KOPT-K1 (cell line): ENCODE measurements around the gene GPALPP1.
A peak's percentile ranks its signal among the peaks of the same experiment; 100 is the strongest.
"Not testable (repeated sequence)": the region's sequence is repeated elsewhere in the genome, so short reads cannot be mapped to it uniquely, and the experiment has no call there.

Experiments
- H3K27ac ChIP-seq: fragments of 200-600 bp; sonication (generic); 2 replicates; pipeline ENCODE4 v1.5.1; 2016; ENCODE audit warnings: antibody characterized with exemption, mild to moderate bottlenecking, low read depth, low read length; ENCODE audit not compliant: poor library complexity, severe bottlenecking
- H3K36me3 ChIP-seq: fragments of 200-600 bp; sonication (generic); 2 replicates; pipeline ENCODE4 v1.5.1; 2017; ENCODE audit warnings: antibody characterized with exemption, mild to moderate bottlenecking, low read length, moderate library complexity; ENCODE audit not compliant: insufficient read depth
- H3K9me3 ChIP-seq: fragments of 200-600 bp; sonication (generic); 2 replicates; pipeline ENCODE4 v1.5.1; 2017; ENCODE audit warnings: antibody characterized with exemption, low read length, mild to moderate bottlenecking; ENCODE audit not compliant: insufficient read depth, poor library complexity, severe bottlenecking

GPALPP1 gene

DNA sequence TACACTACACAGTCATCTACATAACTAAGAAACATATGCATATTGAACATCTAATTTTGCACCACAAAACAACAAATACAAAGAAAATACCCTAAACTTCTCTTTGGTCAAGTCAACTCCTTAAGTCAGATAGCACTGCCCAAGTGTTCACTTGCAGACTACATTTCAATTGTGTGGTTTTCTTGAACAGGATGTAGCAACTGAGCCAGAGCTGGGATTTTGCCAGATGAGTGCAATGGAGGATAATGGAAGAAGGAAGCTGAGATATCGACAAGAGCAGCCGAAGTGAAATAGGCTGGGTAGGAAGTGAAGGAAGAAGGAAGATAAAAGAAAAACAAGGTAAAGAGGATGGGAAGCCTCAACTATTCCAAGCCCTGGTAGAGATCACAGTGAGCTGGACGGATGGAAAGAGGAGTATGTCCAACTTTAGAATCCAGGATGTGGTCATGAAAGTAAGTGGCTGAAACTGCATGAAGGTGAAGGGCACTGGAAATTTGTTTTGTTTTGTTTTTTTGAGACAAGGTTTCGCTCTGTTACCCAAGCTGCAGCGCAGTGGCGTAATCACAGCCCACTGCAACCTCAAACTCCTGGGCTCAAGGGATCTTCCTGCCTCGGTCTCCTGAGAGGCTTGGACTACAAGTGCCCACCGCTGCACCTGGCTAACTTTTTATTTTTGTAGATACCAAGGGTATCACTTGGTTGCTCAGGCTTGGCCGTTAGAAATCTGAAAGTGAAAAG is 15.1 kb upstream of the GPALPP1 start:
- no peak overlapping the region for H3K27ac ChIP-seq
- H3K9me3 ChIP-seq, result no peaks in the 10 kb centered on the region
- H3K36me3 ChIP-seq, result peaks cover 80% of the 10 kb centered on the region

DNA sequence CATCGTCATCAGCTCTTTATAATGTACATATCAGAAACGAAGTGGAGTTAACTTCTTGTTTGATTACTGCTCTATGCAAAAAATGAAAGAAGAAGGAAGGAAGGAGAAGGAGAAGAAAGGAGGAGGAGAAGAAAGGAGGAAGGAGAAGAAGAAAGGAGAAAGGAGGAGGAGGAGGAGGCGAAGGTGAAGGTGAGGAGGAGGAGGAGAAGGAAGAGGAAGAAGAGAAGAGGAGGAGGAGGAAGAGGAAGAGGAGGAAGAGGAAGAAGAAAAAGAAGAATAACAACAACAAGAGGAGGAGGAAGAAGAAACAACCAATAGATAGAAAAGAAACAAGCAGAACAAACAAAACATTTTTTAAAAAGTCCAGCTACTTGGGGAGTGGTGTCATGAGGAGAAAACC is 13.1 kb upstream of the GPALPP1 start:
- H3K36me3 ChIP-seq, result peaks cover 93% of the 10 kb centered on the region
- no peak overlapping the region for H3K27ac ChIP-seq
- no peaks in the 10 kb centered on the region for H3K9me3 ChIP-seq

DNA sequence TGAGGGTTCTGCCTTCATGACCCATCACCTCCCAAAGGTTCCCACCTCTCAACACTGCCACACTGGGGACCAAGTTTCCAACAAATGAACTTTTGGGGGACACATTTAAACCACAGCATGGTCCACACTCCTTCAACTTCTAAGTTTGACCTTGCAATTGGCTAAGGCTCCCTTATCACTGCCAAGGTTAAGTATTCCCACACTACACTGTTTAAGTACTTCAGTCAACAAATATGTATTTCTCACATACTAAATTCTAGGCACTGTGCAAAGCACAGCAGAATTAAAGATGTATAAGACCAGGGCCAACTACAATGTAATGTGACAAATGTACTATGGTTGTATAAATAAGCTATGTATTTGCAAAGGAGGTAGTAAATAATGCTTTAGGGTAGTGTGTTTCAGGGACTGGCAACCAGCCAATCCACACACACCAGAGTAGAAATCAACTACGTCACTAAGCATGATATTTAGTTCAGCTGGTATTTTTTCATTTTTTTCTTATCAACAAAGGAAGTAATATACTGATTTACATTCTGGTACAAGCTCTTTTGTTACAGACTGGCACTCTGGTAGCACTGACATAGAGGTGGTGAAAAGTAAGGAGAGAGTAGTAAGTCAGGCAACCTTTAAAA is 12.3 kb upstream of the GPALPP1 start:
- Histone ChIP-seq H3K36me3 (peaks cover 87% of the 10 kb centered on the region), H3K27ac (no peak overlapping the region), H3K9me3 (no peaks in the 10 kb centered on the region)

DNA sequence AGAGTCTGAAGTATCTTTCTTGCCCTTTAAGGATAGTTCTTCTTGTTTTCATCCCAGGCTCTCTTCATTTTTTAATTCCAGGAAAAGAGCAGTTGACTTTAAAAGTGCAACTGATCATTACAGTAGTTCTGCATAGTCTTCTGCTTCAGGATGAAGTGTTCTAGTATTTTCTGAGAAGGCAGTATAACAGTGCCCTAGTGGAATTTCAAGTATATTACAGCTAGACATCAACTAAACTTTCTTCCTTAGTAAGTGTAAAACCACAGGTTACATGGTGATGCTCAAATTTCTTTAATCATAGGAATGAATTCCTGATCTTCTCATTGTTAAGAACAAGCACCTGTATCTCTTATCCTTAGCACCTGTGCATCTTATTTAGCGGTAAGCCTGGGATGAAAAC is 11.0 kb upstream of the GPALPP1 start:
- Histone ChIP-seq H3K9me3 (no peaks in the 10 kb centered on the region), H3K27ac (no peak overlapping the region), H3K36me3 (peaks cover 88% of the 10 kb centered on the region)

DNA sequence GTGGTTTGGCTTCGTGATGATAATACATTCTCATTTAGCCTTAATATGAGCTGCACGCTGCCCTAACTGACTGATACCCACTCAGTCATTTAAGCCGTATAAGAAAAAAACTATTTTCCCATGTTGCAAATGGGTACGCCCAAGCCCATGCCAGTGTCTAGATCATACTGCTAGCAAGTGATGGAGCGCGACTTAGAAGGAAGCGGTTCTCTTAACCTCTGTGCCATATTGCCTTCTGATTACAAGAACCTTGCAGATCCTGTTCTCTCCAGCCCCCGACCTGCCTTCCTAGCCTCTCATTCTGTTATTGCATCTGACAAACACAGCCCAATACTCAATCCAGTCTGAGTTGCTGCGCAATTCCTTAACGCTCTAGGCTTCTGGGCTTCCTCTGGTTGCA is 603 bp downstream of the GPALPP1 start:
- Histone ChIP-seq H3K27ac (peak overlapping the region; percentile 70), H3K9me3 (no peaks in the 10 kb centered on the region), H3K36me3 (peaks cover 22% of the 10 kb centered on the region)

DNA sequence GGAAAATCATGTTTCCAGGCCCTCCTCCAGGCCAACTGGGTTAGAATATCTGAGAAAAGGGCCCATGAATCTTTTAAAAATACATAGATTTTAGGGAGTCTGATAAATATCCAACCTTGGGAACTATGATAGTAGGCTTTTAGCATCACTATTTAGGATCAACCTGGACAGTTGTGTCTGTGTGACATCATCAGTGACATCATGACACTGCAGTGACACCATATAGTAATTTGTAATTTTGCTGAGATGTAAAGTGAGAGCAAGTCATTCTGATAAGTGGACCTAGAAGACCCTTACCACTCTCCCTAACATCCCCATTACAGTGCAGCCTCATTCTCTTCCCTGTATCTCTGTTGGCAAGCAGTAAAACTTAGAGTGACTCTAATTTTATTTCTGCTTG is 14.1 kb downstream of the GPALPP1 start:
- no peaks in the 10 kb centered on the region for H3K9me3 ChIP-seq
- H3K27ac ChIP-seq, result no peak overlapping the region
- peaks cover 88% of the 10 kb centered on the region for H3K36me3 ChIP-seq

DNA sequence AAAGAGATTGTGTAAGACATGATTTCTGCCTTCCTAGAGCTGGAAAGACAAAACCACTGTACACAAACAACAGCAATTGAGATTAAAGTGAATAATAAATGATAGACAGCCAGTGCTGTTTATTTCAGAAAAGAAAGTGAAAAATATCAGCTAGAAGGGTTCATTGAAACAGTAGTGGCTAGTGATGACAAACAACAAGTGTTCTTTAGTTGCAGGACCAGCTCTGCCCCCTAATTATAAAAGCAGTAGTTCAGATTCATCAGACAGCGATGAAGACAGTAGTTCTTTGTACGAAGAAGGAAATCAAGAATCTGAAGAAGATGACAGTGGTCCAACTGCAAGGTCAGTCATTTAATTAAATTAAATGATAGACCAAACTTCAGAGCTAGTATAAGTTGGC is 14.8 kb downstream of the GPALPP1 start:
- no peak overlapping the region for H3K27ac ChIP-seq
- H3K9me3 ChIP-seq, result no peaks in the 10 kb centered on the region
- H3K36me3 ChIP-seq, result peaks cover 95% of the 10 kb centered on the region

DNA sequence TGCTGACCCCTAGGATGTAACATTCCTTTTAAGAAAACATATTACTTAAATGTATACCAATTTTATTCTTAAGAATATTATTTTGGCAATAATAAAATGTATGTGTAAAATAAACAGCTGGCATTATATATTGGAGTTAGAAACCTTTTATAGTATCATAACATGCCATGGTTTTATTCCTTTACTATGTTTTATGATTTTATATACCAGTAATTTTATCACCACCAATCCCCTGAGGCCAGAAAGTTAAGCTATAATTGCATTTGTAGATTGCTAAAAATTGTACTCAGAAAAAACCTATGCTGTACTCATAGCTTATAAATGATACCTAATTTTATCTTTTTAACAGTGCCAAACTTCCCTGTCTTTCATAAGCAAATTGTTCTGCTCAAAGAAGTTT is 17.9 kb downstream of the GPALPP1 start:
- no peaks in the 10 kb centered on the region for H3K9me3 ChIP-seq
- H3K36me3 ChIP-seq, result peaks cover 95% of the 10 kb centered on the region
- H3K27ac ChIP-seq, result no peak overlapping the region

DNA sequence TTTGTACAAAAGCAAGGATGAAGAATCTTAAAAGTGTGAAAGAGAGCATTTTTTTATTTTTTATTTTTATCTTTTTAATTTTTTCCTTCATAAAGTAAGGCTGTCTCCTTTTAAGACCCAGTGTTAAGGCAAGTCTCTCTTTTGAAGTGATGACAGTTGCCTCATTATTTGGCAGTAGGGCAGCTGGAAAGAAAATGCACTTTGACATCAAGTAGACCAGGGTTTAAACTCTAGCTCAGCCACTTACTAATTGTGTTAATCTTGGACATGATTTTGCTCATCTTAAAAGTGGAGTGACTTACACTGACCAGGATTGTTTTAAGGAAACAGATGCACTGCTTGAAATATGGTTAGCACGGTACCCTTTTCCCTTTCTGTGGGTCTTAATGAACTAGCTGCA is 18.5 kb downstream of the GPALPP1 start:
- Histone ChIP-seq H3K9me3 (no peaks in the 10 kb centered on the region), H3K27ac (no peak overlapping the region), H3K36me3 (peaks cover 95% of the 10 kb centered on the region)

DNA sequence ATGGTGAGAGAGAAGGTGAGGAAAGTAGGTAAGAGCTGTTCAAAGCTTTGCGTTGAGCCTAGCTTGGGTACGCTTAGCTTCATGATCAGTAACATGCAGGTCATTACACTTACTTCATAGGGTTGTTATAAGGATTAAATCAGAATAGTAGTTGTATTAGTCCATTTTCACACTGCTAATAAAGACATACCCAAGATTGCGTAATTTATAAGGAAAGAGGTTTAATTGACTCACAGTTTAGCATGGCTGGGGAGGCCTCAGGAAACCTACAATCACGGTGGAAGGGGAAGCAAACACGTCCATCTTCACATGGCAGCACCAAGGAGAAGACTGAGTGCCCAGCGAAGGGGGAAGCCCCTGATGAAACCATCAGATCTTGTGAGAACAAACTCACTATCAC is 21.9 kb downstream of the GPALPP1 start:
- Histone ChIP-seq H3K27ac (no peak overlapping the region), H3K36me3 (peaks cover 100% of the 10 kb centered on the region), H3K9me3 (no peaks in the 10 kb centered on the region)

DNA sequence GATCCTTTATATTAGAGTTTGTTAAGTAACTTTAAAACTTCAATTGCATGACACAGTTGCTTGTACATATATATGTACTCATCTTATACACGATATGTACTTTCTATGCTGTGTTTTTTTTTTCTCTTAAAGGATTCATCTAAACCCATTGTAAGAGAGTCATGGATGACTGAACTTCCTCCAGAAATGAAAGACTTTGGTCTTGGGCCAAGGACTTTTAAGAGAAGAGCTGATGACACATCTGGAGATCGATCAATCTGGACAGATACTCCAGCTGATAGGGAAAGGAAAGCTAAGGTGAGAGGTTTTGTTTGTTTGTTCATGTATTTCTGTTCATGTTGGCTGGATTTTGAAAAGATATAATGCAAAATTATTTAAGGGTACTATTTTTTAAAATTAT is 26.0 kb downstream of the GPALPP1 start:
- Histone ChIP-seq H3K9me3 (no peaks in the 10 kb centered on the region), H3K27ac (no peak overlapping the region), H3K36me3 (peaks cover 95% of the 10 kb centered on the region)

DNA sequence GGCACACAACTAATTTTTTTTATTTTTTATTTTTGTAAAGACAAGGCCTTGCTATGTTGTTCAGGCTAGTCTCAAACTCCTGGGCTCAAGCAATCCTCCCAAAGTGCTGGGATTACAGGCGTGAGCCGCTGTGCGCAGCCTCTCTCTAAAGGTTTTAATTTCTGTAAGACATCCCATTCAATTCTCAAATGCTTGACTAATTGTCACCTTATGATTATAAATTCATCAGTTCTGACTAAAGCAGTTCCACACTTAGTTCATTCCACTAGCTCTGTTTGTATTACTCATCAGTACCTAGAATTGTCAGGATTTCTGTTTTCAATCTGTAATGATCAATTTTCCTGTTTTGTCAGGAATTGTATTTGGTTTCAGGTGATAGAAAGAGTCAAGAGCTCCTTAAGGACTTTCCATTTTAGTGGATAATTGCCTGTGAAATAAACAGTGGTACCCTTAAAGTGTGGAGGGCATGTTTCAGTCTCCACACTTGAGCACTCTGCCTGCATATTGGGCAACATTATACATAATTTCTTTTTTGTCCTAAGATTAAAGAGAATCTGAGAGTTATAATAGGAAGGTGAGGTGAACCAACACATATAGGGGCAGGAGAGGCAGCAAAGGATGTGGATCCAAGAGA is 27.6 kb downstream of the GPALPP1 start:
- Histone ChIP-seq H3K9me3 (no peaks in the 10 kb centered on the region), H3K36me3 (peaks cover 95% of the 10 kb centered on the region)

DNA sequence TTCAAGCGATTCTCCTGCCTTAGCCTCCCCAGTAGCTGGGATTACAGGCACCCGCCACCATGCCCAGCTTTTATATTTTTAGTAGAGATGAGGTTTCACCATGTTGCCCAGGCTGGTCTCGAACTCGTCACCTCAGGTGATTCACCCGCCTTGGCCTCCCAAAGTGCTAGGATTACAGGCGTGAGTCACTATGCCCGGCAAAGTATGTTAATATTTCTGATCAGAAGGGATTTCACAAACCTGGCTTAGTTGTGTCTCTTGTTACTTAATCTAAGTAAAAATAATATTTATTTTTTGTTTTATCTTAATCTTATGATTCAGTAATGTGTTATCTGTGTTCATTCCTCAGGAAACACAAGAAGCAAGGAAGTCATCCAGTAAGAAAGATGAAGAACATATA is 30.6 kb downstream of the GPALPP1 start:
- H3K36me3 ChIP-seq, result peaks cover 84% of the 10 kb centered on the region
- H3K27ac ChIP-seq, H3K9me3 ChIP-seq: not testable (repeated sequence)

More for the DNA sequence above, 27.6 kb downstream of the GPALPP1 start:
- H3K27ac ChIP-seq, result no peak overlapping the region

DNA sequence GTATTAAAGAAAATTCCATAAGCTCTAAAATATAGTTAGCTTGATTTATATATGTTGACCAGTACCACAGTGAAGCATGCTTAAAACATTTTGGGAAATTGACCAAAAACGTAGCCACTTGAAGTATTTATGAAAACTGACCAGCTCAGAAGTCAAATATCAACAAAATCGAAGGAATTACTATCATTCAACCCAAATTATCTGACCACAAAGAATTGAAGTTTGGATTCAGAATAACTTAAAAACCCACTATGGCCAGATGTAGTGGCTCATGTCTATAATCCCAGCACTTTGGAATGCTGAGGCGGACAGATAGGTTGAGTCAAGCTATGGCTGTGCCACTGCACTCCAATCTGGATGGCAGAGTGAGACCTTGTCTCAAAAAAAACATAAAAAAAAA is 31.9 kb downstream of the GPALPP1 start:
- Histone ChIP-seq H3K9me3 (no peaks in the 10 kb centered on the region), H3K27ac (no peak overlapping the region), H3K36me3 (peaks cover 83% of the 10 kb centered on the region)

DNA sequence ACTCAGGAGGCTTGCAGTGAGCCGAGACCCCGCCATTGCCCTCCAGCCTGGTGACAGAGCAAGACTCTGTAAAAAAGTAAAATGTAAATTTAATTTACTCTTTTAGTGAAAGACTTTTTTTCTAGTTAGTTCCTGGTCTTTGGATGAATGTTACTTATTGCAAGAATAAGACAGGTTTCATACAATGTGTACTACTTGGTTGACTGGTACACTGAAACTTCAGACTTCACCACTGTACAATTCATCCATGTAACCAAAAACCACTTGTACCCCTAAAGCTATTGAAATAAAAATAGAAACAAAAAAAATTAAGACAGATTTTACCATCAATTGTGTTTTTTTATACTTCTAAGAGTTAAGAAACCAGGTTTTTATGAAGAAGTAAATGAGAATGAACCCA is 35.5 kb downstream of the GPALPP1 start:
- Histone ChIP-seq H3K9me3 (no peaks in the 10 kb centered on the region), H3K36me3 (peaks cover 73% of the 10 kb centered on the region), H3K27ac (no peak overlapping the region)

DNA sequence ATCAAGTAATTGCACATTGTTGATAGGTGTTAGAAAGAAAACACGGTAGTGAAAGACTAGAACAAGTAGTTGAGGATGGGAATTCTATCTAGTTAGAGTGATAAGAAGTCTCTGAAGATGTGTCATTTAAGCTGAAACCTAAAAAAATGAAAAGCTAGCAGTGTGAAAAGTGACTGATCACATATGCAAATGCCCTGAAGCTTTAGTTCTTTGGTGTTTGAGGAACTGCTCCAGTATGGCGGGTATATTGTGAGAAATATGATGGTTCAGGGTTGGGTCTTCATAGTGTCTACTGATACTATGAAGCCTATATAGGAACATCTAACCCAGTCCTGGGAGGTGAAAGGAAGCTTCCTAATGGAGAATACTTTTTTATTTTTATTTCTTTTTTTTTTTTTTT is 45.0 kb downstream of the GPALPP1 start:
- H3K36me3 ChIP-seq, result peaks cover 49% of the 10 kb centered on the region
- H3K9me3 ChIP-seq, result no peaks in the 10 kb centered on the region
- H3K27ac ChIP-seq, result no peak overlapping the region
